Liver (tissue), 9 donors: ENCODE data around the gene KCNA10. TPM values are rescaled to one million over a fixed set of nuclear protein-coding genes. Genes with fewer than 3 reads are reported as not detected.

ENCODE experiments used
- DNase-seq: peaks from one replicate; pipeline ENCODE4 v3.0.0-alpha.2; 2017; ENCODE audit warnings: low spot score
- H3K27ac ChIP-seq, 2 donors: one replicate each; pipeline ENCODE4 v1.7.0; 2013; ENCODE audit warnings: inconsistent platforms in 2 of 2, low read length in 2 of 2, control low read depth in 1 of 2, low read depth in 1 of 2, mild to moderate bottlenecking in 1 of 2
- H3K27me3 ChIP-seq, 4 donors: one replicate each; pipeline versions ENCODE4 v1.6.1 to v1.7.0; 2013; ENCODE audit warnings: low read length in 3 of 4, inconsistent platforms in 1 of 4, mild to moderate bottlenecking in 1 of 4, moderate library complexity in 1 of 4; ENCODE audit not compliant: control insufficient read depth in 4 of 4, insufficient read depth in 4 of 4
- H3K36me3 ChIP-seq, 4 donors: one replicate each; pipeline versions ENCODE4 v1.6.1 to v1.7.0; 2013; ENCODE audit warnings: low read length in 3 of 4, mild to moderate bottlenecking in 3 of 4, low read depth in 1 of 4, moderate library complexity in 1 of 4; ENCODE audit not compliant: control insufficient read depth in 4 of 4, insufficient read depth in 3 of 4
- H3K4me1 ChIP-seq, 4 donors: one replicate each; pipeline versions ENCODE4 v1.6.1 to v1.7.0; 2013; ENCODE audit warnings: low read length in 3 of 4, mild to moderate bottlenecking in 3 of 4, moderate library complexity in 1 of 4; ENCODE audit not compliant: control insufficient read depth in 4 of 4, insufficient read depth in 4 of 4
- H3K4me3 ChIP-seq, 3 donors: one replicate each; pipeline versions ENCODE4 v1.6.1 to v1.7.0; 2013; ENCODE audit warnings: low read length in 3 of 3, control low read depth in 1 of 3, low read depth in 1 of 3, mild to moderate bottlenecking in 1 of 3
- H3K9ac ChIP-seq, 2 donors: one replicate each; pipeline ENCODE4 v1.7.0; 2013; ENCODE audit warnings: low read length in 2 of 2, mild to moderate bottlenecking in 2 of 2, moderate library complexity in 2 of 2, control low read depth in 1 of 2, low read depth in 1 of 2
- H3K9me3 ChIP-seq, 4 donors: one replicate each; pipeline versions ENCODE4 v1.6.1 to v1.7.0; 2013; ENCODE audit warnings: low read length in 3 of 4; ENCODE audit not compliant: control insufficient read depth in 4 of 4
- EGR1 ChIP-seq, 2 donors: IDR thresholded peaks; 2 replicates each; pipeline ENCODE4 v1.6.1; 2016 to 2018; ENCODE audit warnings: antibody characterized with exemption in 2 of 2, low read depth in 2 of 2
- FOXA1 ChIP-seq: IDR thresholded peaks from 2 replicates; pipeline ENCODE4 v1.6.1; 2016; ENCODE audit warnings: antibody characterized with exemption
- GABPA ChIP-seq, 2 donors: IDR thresholded peaks in 1 of 2; conservative IDR thresholded peaks in 1 of 2; 2 replicates each; pipeline ENCODE4 v1.6.1; 2016; ENCODE audit warnings: antibody characterized with exemption in 2 of 2, mild to moderate bottlenecking in 1 of 2, moderate library complexity in 1 of 2
- HNF4A ChIP-seq, 2 donors: conservative IDR thresholded peaks; 2 replicates each; pipeline ENCODE4 v1.6.1; 2016; ENCODE audit warnings: antibody characterized with exemption in 2 of 2, mild to moderate bottlenecking in 2 of 2
- HNF4G ChIP-seq: IDR thresholded peaks from 2 replicates; pipeline ENCODE4 v1.6.1; 2016; ENCODE audit warnings: antibody characterized with exemption
- JUND ChIP-seq, 2 donors: IDR thresholded peaks; 2 replicates each; pipeline ENCODE4 v1.6.1; 2016; ENCODE audit warnings: antibody characterized with exemption in 2 of 2
- NR2F2 ChIP-seq: IDR thresholded peaks from 2 replicates; pipeline ENCODE4 v1.6.1; 2016; ENCODE audit warnings: antibody characterized with exemption
- RAD21 ChIP-seq, 2 donors: IDR thresholded peaks; 2 replicates each; pipeline ENCODE4 v1.6.1; 2016; ENCODE audit warnings: antibody characterized with exemption in 2 of 2, mild to moderate bottlenecking in 2 of 2
- RXRA ChIP-seq, 2 donors: IDR thresholded peaks; 2 replicates each; pipeline ENCODE4 v1.6.1; 2017 to 2018; ENCODE audit warnings: antibody characterized with exemption in 2 of 2, mild to moderate bottlenecking in 1 of 2
- SP1 ChIP-seq: IDR thresholded peaks from 2 replicates; pipeline ENCODE4 v1.6.1; 2018; ENCODE audit warnings: antibody characterized with exemption, mild to moderate bottlenecking
- TAF1 ChIP-seq: conservative IDR thresholded peaks from 2 replicates; pipeline ENCODE4 v1.6.1; 2016; ENCODE audit warnings: antibody characterized with exemption, mild to moderate bottlenecking
- YY1 ChIP-seq: IDR thresholded peaks from 2 replicates; pipeline ENCODE4 v1.6.1; 2016; ENCODE audit warnings: antibody characterized with exemption, mild to moderate bottlenecking
- WGBS: extraction: QIAGEN DNeasy Blood & Tissue Kit; methylation state at CpG from one replicate; pipeline ENCODE4 v1.1.7; 2013; 5-methylcytosine and 5-hydroxymethylcytosine counted together
- polyA plus RNA-seq, 2 donors: library from polyadenylated mRNA; stranded (reverse) in 1 of 2; unstranded in 1 of 2; fragments of 200-250 nt in 1 of 2; fragments of >200 nt in 1 of 2; fragmentation: Nextera tagmentation in 1 of 2; extraction: Ambion mirVana in 1 of 2; gene quantifications; one replicate each; pipeline versions ENCODE4 v1.2.1 to v1.2.3, GENCODE V29; 2013 to 2015
- total RNA-seq, 2 donors: library from RNA; depleted of rRNA; stranded (reverse); fragments of >200 nt; gene quantifications; one replicate each; pipeline ENCODE4 v1.2.3, GENCODE V29; 2014
- TF ChIP-seq, protein P1 (sequence below): IDR thresholded peaks from 2 replicates; pipeline ENCODE4 v1.6.1; 2016; ENCODE audit warnings: antibody characterized with exemption
- TF ChIP-seq, protein P2 (sequence below): IDR thresholded peaks from 2 replicates; pipeline ENCODE4 v1.6.1; 2016; ENCODE audit warnings: antibody characterized with exemption
- TF ChIP-seq, protein P3 (sequence below): fragments of 150-350 bp; IDR thresholded peaks from 2 replicates; pipeline ENCODE4 v1.5.1; 2017; ENCODE audit warnings: improper control_type of control experiment, low read depth, low read length; ENCODE audit not compliant: missing input control
- TF ChIP-seq, protein P4 (sequence below): IDR thresholded peaks from 2 replicates; pipeline ENCODE4 v1.6.1; 2016; ENCODE audit warnings: antibody characterized with exemption, mild to moderate bottlenecking
- TF ChIP-seq, protein P5 (sequence below): IDR thresholded peaks from 2 replicates; pipeline ENCODE4 v1.6.1; 2016; ENCODE audit warnings: antibody characterized with exemption
- donor health status: healthy.
- donor health status: healthy.
- donor health status: healthy.
- donor health status: healthy.
- donor health status: healthy.

The KCNA10 gene
- total and polyA plus RNA-seq, 4 donors = not detected

DNA sequence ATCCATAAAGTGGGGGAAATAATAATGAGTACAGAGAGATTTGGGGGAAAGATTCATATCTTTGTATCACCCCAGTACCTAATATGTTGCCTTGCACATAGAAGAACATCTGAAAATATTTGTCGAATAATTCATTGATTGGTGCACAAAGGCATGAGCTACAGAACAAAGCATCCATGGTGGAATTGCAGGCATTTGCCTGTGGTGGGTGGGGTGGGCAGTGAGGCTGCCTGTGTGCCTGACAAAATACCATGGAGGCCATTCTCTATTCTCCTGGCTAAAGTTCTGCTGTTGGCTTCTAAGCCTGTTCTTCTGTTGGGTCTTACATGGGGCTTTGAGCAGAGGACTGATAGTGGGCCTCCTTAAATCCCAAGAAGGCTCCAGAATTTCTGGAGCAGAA lies 10.0 kb upstream of the KCNA10 start:
- no peak overlapping the region for H3K4me3 ChIP-seq
- H3K9me3 ChIP-seq = no peaks in the 10 kb centered on the region
- H3K36me3 ChIP-seq = no peaks in the 10 kb centered on the region
- TF ChIP-seq RAD21 (IDR thresholded peaks at IDR 0.05) = no peak
- no peak for TF ChIP-seq JUND (IDR thresholded peaks at IDR 0.05)
- no peak for TF ChIP-seq FOXA1
- TF ChIP-seq, protein P1, sequence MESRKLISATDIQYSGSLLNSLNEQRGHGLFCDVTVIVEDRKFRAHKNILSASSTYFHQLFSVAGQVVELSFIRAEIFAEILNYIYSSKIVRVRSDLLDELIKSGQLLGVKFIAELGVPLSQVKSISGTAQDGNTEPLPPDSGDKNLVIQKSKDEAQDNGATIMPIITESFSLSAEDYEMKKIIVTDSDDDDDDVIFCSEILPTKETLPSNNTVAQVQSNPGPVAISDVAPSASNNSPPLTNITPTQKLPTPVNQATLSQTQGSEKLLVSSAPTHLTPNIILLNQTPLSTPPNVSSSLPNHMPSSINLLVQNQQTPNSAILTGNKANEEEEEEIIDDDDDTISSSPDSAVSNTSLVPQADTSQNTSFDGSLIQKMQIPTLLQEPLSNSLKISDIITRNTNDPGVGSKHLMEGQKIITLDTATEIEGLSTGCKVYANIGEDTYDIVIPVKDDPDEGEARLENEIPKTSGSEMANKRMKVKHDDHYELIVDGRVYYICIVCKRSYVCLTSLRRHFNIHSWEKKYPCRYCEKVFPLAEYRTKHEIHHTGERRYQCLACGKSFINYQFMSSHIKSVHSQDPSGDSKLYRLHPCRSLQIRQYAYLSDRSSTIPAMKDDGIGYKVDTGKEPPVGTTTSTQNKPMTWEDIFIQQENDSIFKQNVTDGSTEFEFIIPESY = no peak
- no peak for TF ChIP-seq YY1
- no peak for TF ChIP-seq TAF1
- TF ChIP-seq, protein P2, sequence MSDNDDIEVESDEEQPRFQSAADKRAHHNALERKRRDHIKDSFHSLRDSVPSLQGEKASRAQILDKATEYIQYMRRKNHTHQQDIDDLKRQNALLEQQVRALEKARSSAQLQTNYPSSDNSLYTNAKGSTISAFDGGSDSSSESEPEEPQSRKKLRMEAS = no peak
- TF ChIP-seq, protein P3, sequence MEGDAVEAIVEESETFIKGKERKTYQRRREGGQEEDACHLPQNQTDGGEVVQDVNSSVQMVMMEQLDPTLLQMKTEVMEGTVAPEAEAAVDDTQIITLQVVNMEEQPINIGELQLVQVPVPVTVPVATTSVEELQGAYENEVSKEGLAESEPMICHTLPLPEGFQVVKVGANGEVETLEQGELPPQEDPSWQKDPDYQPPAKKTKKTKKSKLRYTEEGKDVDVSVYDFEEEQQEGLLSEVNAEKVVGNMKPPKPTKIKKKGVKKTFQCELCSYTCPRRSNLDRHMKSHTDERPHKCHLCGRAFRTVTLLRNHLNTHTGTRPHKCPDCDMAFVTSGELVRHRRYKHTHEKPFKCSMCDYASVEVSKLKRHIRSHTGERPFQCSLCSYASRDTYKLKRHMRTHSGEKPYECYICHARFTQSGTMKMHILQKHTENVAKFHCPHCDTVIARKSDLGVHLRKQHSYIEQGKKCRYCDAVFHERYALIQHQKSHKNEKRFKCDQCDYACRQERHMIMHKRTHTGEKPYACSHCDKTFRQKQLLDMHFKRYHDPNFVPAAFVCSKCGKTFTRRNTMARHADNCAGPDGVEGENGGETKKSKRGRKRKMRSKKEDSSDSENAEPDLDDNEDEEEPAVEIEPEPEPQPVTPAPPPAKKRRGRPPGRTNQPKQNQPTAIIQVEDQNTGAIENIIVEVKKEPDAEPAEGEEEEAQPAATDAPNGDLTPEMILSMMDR = no peak
- no peak for TF ChIP-seq RXRA (IDR thresholded peaks at IDR 0.05)
- TF ChIP-seq SP1 = no peak
- no peak for TF ChIP-seq HNF4A (conservative IDR thresholded peaks at IDR 0.05)
- TF ChIP-seq EGR1 (IDR thresholded peaks at IDR 0.05; ENCODE audit: low read depth in 2 of 2) = no peak
- no peak overlapping the region for H3K27ac ChIP-seq
- no peak overlapping the region for H3K9ac ChIP-seq
- DNase-seq = no peak
- H3K4me1 ChIP-seq = peaks cover 0 to 5% (median 0%) of the 10 kb centered on the region in 4 donors
- 75% methylated on average over 1 of the region's 1 CpG for WGBS
- H3K27me3 ChIP-seq = peaks cover 0 to 12% (median 1%) of the 10 kb centered on the region in 4 donors

DNA sequence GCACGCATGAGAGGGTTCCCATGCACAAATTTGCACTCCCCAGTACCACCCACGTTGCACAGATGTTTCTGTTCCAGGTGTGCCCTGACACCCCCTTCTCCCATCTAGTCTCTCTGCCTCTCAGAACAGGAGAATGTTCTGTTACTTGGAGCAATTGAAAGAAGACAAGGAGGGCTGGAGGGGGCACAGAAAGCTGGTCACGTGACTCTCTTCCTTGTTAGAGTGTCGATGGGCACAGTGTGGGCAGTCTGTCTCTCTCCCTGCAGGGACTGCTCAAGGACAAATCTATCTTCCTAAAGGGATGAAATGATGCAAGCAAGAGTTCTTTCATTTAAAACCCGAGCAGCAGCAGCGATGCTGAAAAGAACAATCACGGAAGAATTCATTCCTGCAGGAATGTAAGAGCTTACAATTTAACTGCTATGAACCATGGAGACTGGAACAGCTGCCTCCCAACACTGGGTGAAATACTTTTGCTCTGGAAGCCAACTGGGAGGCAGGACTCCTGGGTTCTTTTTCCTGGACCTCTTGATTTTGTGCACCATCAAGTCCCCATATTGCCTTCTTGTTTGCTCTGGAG lies 7.3 kb upstream of the KCNA10 start:
- Histone ChIP-seq H3K36me3 (no peaks in the 10 kb centered on the region), H3K9ac (no peak overlapping the region), H3K9me3 (no peaks in the 10 kb centered on the region), H3K4me1 (peaks cover 0 to 5% (median 0%) of the 10 kb centered on the region in 4 donors), H3K27ac (no peak overlapping the region), H3K27me3 (peaks cover 0 to 17% (median 0%) of the 10 kb centered on the region in 4 donors), H3K4me3 (no peak overlapping the region)
- no peak for TF ChIP-seq NR2F2
- TF ChIP-seq, protein P4, sequence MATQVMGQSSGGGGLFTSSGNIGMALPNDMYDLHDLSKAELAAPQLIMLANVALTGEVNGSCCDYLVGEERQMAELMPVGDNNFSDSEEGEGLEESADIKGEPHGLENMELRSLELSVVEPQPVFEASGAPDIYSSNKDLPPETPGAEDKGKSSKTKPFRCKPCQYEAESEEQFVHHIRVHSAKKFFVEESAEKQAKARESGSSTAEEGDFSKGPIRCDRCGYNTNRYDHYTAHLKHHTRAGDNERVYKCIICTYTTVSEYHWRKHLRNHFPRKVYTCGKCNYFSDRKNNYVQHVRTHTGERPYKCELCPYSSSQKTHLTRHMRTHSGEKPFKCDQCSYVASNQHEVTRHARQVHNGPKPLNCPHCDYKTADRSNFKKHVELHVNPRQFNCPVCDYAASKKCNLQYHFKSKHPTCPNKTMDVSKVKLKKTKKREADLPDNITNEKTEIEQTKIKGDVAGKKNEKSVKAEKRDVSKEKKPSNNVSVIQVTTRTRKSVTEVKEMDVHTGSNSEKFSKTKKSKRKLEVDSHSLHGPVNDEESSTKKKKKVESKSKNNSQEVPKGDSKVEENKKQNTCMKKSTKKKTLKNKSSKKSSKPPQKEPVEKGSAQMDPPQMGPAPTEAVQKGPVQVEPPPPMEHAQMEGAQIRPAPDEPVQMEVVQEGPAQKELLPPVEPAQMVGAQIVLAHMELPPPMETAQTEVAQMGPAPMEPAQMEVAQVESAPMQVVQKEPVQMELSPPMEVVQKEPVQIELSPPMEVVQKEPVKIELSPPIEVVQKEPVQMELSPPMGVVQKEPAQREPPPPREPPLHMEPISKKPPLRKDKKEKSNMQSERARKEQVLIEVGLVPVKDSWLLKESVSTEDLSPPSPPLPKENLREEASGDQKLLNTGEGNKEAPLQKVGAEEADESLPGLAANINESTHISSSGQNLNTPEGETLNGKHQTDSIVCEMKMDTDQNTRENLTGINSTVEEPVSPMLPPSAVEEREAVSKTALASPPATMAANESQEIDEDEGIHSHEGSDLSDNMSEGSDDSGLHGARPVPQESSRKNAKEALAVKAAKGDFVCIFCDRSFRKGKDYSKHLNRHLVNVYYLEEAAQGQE = no peak
- no peak for TF ChIP-seq FOXA1
- no peak for TF ChIP-seq JUND (IDR thresholded peaks at IDR 0.05)
- TF ChIP-seq SP1 = no peak
- TF ChIP-seq HNF4A (conservative IDR thresholded peaks at IDR 0.05) = no peak
- no peak for TF ChIP-seq YY1
- no peak for TF ChIP-seq RAD21 (IDR thresholded peaks at IDR 0.05)
- TF ChIP-seq GABPA (IDR thresholded peaks at IDR 0.05 in 1 of 2, conservative IDR thresholded peaks at IDR 0.05 in 1 of 2) = no peak
- no peak for TF ChIP-seq EGR1 (IDR thresholded peaks at IDR 0.05; ENCODE audit: low read depth in 2 of 2)
- TF ChIP-seq, protein P5, sequence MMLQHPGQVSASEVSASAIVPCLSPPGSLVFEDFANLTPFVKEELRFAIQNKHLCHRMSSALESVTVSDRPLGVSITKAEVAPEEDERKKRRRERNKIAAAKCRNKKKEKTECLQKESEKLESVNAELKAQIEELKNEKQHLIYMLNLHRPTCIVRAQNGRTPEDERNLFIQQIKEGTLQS = no peak
- TF ChIP-seq, protein P3 = no peak
- TF ChIP-seq RXRA (IDR thresholded peaks at IDR 0.05) = no peak
- no peak for TF ChIP-seq HNF4G
- TF ChIP-seq, protein P1 = no peak
- TF ChIP-seq, protein P2 = no peak
- TF ChIP-seq TAF1 = no peak
- WGBS = 60% methylated on average over 7 of the region's 7 CpGs
- no peak for DNase-seq
